Activated T-cell treated with anti-CD3 and anti-CD28 coated beads, Interleukin-2, amount 50 U/mL, for 48 hours (primary cell): Measurements from ENCODE around the gene TAF1C.

Source experiments
- DNase-seq, 2 experiments: peaks; one replicate each; pipeline ENCODE4 v3.0.0-alpha.2; 2020

The TAF1C gene

GRCh38 chr16:84182104-84182503, 4.8 kb downstream of the TAF1C start:
- DNase-seq, result no peak

GRCh38 chr16:84181144-84181915, 5.5 kb downstream of the TAF1C start:
- no peak for DNase-seq

DNA sequence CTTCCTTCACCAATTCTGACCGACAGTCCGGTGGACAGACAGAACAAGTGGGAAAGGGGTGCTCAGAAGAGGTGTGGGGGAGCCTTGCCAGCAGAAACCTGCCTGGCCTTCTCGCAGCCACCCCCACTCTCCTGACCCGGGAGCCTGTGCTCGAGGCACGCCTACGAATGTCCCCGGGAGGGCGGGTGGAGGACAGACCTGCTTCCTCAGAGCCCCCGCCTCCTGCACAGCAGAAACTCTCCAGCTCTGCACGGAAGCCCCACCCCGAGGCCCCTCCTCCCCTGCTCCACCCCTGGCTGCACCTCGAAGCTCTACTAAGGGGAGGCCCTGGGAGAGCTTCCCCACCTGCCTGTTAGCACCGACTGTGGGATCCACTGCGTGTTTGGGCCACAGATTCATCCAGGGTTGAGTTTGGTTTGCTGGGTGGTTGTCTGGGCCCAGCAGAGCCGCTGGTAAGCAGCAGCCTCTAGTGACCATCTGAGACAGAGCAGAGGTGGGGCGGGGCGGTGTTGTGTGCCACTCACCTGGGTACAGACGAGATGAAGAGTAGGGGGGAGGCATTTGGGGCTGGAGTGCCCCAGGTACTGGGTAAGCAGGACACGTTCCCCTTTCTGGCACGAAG, 6.2 kb downstream of the TAF1C start:
- DNase-seq, result no peak

- no peak for DNase-seq
These were observed 7.1 kb downstream of the TAF1C start for GRCh38 chr16:84179612-84180320.

GRCh38 chr16:84178892-84179611, 7.8 kb downstream of the TAF1C start:
- no peak for DNase-seq

DNA sequence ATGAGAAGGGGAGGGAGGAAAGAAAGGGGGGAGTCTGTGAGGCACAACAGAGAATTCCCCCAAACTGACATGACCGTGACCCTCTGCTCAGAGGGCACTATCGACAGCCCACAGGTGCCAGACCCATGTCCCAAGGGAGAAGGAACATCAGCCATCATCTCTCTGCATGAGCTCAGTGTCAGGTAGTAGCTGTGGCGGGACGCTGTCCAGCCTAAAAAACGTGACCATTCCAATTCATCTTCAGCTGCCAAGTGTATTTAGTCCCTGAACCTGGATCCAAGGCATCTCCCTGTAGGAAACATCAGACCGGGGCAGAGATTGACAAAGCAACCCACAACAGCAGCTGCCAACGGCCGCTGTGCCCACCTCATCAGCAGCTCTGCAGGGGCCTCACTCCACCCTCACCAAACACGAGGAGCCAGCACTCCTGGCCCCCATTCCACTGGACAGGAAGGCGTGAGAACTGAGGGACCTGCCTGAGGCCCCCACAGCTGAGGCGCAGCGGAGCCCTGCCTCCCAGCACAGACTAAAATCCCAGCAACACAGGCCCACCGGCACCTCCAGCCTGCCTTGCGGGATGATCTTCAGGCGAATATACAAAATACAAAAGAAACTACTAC, 8.6 kb downstream of the TAF1C start:
- DNase-seq, result no peak

DNA sequence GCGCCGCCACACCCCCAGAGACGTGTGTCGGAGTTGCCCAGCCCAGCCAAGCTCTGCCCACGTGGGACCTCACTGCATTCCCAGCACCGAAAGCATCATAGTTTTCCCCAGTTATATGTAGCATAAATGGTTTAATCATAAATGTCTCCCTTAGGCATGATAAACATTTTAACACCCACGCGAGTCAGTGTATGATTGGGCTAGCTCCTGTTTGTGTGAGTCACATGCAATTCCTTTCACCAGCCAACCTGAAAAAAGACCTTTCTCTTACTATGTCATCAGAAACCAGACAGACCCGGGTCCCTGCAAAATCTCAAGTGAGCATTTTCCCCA, 9.2 kb downstream of the TAF1C start:
- DNase-seq, result no peak

DNA sequence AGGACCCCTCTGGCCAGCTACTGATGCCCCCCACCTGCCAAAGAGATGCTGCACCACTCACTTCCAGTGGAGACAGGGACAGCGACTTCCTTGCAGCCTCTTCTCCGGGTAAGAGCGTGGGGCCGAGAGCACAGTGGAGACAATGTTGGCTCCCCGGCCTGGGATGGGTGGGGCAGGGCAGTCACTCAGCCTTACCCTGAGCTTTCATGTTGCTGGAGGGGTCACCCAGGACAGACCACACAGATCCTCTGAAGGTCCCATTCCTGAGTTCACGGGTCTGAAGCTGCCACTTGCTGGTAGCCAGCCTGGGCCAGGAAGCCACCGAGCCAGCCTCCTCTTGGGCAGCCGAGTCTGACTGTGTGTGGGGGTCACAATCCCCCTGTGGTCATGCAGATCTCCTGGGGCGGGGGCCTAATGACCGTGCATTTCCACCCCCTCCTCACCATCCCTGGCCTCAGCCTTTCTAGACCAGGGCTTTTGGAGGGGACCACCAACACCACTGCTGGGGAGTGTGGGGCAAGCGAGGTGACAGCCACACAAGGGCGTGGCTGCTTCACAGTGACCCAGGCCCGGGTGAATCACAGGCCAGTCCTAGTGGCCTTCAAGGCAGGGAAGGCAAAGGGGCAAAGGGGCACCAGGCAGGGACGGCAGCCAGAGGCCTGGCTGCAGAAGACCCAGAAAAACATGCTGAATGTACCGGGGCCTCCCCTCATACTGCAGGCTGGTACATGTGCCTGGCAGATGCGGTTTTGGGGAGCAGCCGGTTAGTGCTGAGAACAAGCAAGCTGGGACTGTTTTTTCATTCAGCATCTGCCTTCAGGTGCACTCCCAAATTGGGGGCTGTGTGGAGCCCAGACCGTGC, 10.4 kb downstream of the TAF1C start:
- no peak for DNase-seq

GRCh38 chr16:84175350-84176081, 11.3 kb downstream of the TAF1C start:
- peak; percentile 66 to 71 for DNase-seq

- no peak for DNase-seq
These were observed 12.5 kb downstream of the TAF1C start for GRCh38 chr16:84174396-84174795.

- DNase-seq, result no peak
These were observed 17.0 kb downstream of the TAF1C start for GRCh38 chr16:84169765-84170310.

DNA sequence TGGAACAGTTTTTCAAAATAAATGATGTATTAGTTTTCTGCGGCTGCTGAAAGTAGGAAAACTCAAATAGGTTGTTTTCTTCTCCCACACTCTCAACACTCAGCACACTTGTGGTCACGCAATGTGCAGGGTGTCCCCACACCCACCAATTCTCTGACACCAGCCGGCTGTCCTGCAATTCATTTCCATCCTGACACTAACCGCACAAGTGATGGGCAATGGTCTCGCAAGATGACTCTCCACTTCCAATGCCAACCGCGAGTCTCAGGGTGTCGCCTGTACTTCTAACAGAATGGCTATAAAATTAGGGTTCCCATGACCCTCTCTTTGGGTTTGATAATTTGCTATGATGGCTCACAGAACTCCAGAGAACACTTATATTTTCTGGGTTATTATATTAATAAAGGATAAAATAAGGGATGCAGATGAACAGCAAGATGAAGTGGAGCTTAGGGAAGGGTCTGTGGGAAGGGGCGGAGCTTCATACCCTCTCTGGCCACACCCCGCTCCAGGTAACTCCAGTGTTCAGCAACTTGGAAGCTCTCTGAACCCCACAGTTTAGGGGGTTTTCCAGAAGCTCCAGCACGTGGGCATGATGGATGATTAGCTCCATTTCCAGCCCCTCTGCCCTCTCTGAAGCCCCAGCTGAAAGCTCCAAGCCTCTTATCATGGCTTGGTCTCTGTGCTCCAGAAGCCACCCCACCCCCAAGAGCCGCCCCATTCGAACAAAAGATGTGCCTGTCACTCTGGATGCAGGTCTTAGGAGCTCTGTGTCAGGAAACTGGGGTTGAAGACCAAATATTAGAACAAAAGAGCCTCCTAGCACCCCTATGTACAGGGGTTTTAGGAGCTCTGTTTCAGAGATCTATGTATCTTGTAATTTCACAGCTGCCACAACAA, 19.8 kb downstream of the TAF1C start:
- peak; percentile 55 to 66 for DNase-seq

DNA sequence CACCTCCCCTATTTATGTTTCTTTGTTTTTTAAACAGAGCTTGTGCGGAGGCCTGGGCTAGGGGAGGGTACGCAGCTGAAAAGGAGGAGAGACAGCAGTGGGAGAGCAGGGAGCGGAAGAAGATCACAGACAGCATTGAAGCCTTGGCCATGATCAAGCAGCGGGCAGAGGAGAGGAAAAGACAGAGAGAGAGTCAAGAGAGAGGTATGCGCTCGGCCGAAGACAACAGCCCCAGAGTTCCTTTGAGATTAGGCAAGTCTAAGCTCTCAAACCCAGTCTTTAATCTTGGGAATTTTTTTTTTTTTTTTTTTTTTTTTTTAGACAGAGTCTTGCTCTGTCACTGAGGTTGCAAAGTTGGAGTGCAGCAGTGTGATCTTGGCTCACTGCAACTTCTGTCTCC, 21.1 kb downstream of the TAF1C start:
- DNase-seq, result no peak

DNA sequence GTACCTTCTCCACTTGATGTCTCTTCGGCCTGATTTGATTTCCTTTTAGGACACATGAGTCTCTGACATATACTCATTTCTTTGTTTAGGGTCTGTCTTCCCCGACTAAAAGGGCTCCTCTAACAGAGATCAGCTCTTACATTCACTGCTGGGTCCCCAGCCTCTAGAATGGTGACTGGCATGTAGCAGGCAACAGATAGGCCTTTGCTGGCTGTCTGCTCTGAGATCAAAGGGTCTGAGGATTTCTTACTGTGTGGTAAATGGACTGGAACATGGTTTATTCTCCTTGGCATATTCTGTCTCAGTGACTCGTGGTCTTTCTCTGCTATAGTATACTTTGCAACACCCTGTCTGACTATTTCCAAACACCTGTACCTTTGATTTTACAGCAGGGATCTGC, 25.1 kb downstream of the TAF1C start:
- no peak for DNase-seq

- DNase-seq, result no peak
These were observed 25.8 kb downstream of the TAF1C start for GRCh38 chr16:84161037-84161436.

DNA sequence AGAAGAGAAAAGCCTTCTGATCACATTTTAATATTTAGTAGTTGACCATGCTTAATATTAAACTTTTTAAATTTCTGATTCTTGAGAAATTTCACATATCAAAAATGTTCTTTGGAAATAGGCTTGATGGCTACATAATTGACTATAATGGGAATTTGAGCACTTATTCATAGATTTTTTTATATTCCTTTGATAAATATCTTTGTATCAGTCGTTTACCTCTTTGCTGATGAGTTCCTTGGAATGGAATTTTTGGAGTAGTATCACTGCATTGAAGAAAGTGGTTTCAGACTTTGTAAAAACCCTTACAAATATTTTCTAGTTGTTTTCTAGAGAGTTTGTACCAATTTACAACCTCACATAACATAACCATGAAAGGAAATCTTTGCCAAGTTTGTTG, 27.1 kb downstream of the TAF1C start:
- DNase-seq, result no peak

DNA sequence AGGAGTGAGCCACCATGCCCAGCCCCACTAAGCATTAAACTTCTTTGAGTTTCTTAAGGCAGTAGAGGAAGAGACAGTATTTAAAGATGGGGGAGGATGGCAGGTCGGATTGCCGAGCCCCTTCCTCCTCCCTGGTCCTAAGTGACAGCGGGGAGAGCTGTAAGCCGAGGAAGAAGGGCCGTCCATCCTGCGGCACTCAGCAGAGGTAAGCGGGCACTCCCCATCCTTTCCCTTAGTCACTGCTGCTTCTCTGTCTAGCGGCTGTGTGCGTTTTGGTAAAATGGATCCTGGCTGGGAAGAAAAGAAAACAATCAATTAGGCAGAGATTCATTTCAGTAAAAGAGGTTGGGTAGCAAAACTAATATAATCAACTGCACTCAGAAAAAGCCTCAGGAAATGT, 27.9 kb downstream of the TAF1C start:
- DNase-seq, result no peak

DNA sequence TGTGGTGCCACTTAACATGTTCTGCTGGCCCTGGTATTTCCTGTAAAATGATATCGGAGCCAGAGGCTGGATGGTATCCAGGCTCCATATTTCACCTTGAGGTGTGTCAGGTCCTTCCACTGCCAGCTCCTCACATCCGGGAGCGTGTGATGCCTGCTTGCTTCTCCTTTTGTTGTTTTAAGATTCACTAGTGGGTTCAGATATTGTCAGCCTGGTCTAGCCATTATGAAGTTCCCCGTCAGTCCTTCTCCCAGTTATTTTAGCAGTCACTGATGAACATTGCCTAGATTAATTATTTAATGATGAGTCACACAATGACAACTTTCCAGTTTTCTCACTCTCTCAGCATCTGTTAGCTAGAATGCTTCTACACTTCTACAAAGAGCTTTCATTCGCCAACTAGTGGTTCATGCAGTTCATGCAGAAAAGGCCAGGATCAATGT, 30.5 kb downstream of the TAF1C start:
- DNase-seq, result no peak

GRCh38 chr16:84155771-84156170, 31.1 kb downstream of the TAF1C start:
- DNase-seq, result no peak

DNA sequence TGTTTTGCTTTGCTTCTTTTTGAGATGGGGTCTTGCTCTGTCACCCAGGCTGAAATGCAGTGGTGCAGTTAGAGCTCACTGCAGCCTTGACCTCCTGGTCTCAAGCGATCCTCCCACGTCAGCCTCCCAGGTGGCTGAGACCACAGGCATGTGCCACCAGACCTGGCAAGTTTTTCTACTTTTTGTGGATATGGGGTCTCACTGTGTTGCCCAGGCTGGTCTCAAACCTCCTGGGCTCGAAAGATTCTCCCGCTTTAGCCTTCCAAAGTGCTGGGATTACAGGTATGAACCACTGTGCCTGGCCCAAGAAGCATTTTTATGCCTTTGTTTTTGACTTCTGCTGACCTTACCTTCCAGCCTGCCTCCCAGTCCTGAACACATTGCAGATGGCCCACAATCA, 31.6 kb downstream of the TAF1C start:
- DNase-seq, result no peak
